Fibroblast of lung (primary cell): ENCODE results near the gene CCNH. TPM values are rescaled to one million over a fixed set of nuclear protein-coding genes. Genes with fewer than 3 reads are reported as not detected.

Experiments used
- DNase-seq, 2 donors: peaks; one replicate each; pipeline versions ENCODE4 v3.0.0 to v3.0.0-alpha.2; 2010; ENCODE audit warnings: low read depth in 2 of 2
- H2AFZ ChIP-seq: 2 replicates; pipeline ENCODE4 v1.5.1; 2012; ENCODE audit warnings: low read length, control low read depth, inconsistent platforms
- H3K27ac ChIP-seq: 2 replicates; pipeline ENCODE4 v1.5.1; 2011; ENCODE audit warnings: low read length, control low read depth; ENCODE audit not compliant: insufficient read depth
- H3K27me3 ChIP-seq: 2 replicates; pipeline ENCODE4 v1.5.1; 2011; ENCODE audit warnings: mild to moderate bottlenecking, low read length; ENCODE audit not compliant: control insufficient read depth, insufficient read depth
- H3K36me3 ChIP-seq: 2 replicates; pipeline ENCODE4 v1.5.1; 2011; ENCODE audit warnings: low read length; ENCODE audit not compliant: control insufficient read depth, insufficient read depth
- H3K4me1 ChIP-seq: 2 replicates; pipeline ENCODE4 v1.5.1; 2011; ENCODE audit warnings: low read length; ENCODE audit not compliant: control insufficient read depth, insufficient read depth; ENCODE audit errors: extremely low read depth
- H3K4me2 ChIP-seq: 2 replicates; pipeline ENCODE4 v1.5.1; 2011; ENCODE audit warnings: low read length, control low read depth; ENCODE audit not compliant: insufficient read depth; ENCODE audit errors: extremely low read depth
- H3K4me3 ChIP-seq, 4 experiments: fragments of 200-600 bp in 1 of 4; sonication (generic) in 1 of 4; replicated peaks in 1 of 4; 2 replicates each; pipeline ENCODE4 v1.5.1; 2011 to 2016; ENCODE audit warnings: low read length in 4 of 4, low read depth in 3 of 4, mild to moderate bottlenecking in 3 of 4, control low read depth in 2 of 4, inconsistent platforms in 1 of 4, mixed read lengths in 1 of 4; ENCODE audit not compliant: insufficient read depth in 1 of 4; ENCODE audit errors: control extremely low read depth in 1 of 4
- H3K79me2 ChIP-seq: 2 replicates; pipeline ENCODE4 v1.5.1; 2012; ENCODE audit warnings: mild to moderate bottlenecking, low read length, inconsistent platforms; ENCODE audit not compliant: control insufficient read depth, insufficient read depth
- H3K9ac ChIP-seq: 2 replicates; pipeline ENCODE4 v1.5.1; 2011; ENCODE audit warnings: mild to moderate bottlenecking, low read length, control low read depth; ENCODE audit not compliant: insufficient read depth
- H3K9me3 ChIP-seq: 2 replicates; pipeline ENCODE4 v1.5.1; 2012; ENCODE audit warnings: low read depth, low read length; ENCODE audit not compliant: control insufficient read depth, insufficient read depth
- H4K20me1 ChIP-seq: 2 replicates; pipeline ENCODE4 v1.5.1; 2011; ENCODE audit warnings: low read length; ENCODE audit not compliant: control insufficient read depth, insufficient read depth; ENCODE audit errors: extremely low read depth
- CTCF ChIP-seq, 2 donors: IDR thresholded peaks in 1 of 2; conservative IDR thresholded peaks in 1 of 2; 1 replicate in 1 of 2; 2 replicates in 1 of 2; pipeline ENCODE4 v1.5.1; 2011 to 2012; ENCODE audit warnings: low read length in 2 of 2, control low read depth in 1 of 2, inconsistent platforms in 1 of 2, low read depth in 1 of 2, mild to moderate bottlenecking in 1 of 2
- EZH2 ChIP-seq: IDR thresholded peaks from 2 replicates; pipeline ENCODE4 v1.5.1; 2012; ENCODE audit warnings: low read length, control low read depth, mild to moderate bottlenecking; ENCODE audit errors: missing control alignments
- polyA plus RNA-seq, 2 donors: library from polyadenylated mRNA; depleted of rRNA in 1 of 2; stranded (reverse) in 1 of 2; unstranded in 1 of 2; fragments of >200 nt; gene quantifications; 2 replicates each; pipeline ENCODE4 v1.2.1, GENCODE V29; 2011 to 2012; ENCODE audit warnings: missing spikeins in 1 of 2
- total RNA-seq: library from RNA; depleted of rRNA; stranded (reverse); fragments of >200 nt; gene quantifications from 2 replicates; pipeline ENCODE4 v1.2.1, GENCODE V29; 2014

CCNH gene
- total and polyA plus RNA-seq, 2 donors (not counting 1 experiment from before 2014, with no cell fraction given), result 77.6 to 98.7 TPM

GRCh38 chr5:87401626-87402025 is 11.1 kb downstream of the CCNH start:
- no peak for DNase-seq
- Histone ChIP-seq H3K9ac (no peak overlapping the region), H3K4me1 (no peaks in the 10 kb centered on the region), H3K79me2 (peaks cover 16% of the 10 kb centered on the region), H3K27ac (no peak overlapping the region), H4K20me1 (no peaks in the 10 kb centered on the region), H3K4me3 (no peak overlapping the region), H2AFZ (no peak overlapping the region), H3K27me3 (no peaks in the 10 kb centered on the region), H3K36me3 (peaks cover 10% of the 10 kb centered on the region), H3K4me2 (no peak overlapping the region), H3K9me3 (no peaks in the 10 kb centered on the region)
- TF ChIP-seq EZH2, result no peak
- no peak for TF ChIP-seq CTCF (conservative IDR thresholded peaks at IDR 0.05 in 1 of 2, IDR thresholded peaks at IDR 0.05 in 1 of 2; ENCODE audit: low read depth in 1 of 2, low read length in 2 of 2)

GRCh38 chr5:87400305-87400899 is 12.3 kb downstream of the CCNH start:
- Histone ChIP-seq H3K4me3 (no peak overlapping the region), H3K9me3 (no peaks in the 10 kb centered on the region), H2AFZ (no peak overlapping the region), H3K79me2 (peaks cover 15% of the 10 kb centered on the region), H3K4me1 (peaks cover 2% of the 10 kb centered on the region), H3K27ac (no peak overlapping the region), H3K9ac (no peak overlapping the region), H3K27me3 (no peaks in the 10 kb centered on the region), H3K4me2 (no peak overlapping the region), H4K20me1 (no peaks in the 10 kb centered on the region), H3K36me3 (peaks cover 8% of the 10 kb centered on the region)
- peak; percentile 27 to 68 for DNase-seq
- TF ChIP-seq CTCF (conservative IDR thresholded peaks at IDR 0.05 in 1 of 2, IDR thresholded peaks at IDR 0.05 in 1 of 2; ENCODE audit: low read depth in 1 of 2, low read length in 2 of 2) (peak; percentile 26 to 53), EZH2 (no peak)

- Histone ChIP-seq H3K4me2 (no peak overlapping the region), H3K9ac (no peak overlapping the region), H3K27me3 (no peaks in the 10 kb centered on the region), H3K27ac (no peak overlapping the region), H3K9me3 (no peaks in the 10 kb centered on the region), H4K20me1 (no peaks in the 10 kb centered on the region), H3K36me3 (peaks cover 8% of the 10 kb centered on the region), H2AFZ (no peak overlapping the region), H3K4me1 (peaks cover 7% of the 10 kb centered on the region), H3K4me3 (no peak overlapping the region), H3K79me2 (peaks cover 13% of the 10 kb centered on the region)
- no peak for TF ChIP-seq EZH2
- no peak for TF ChIP-seq CTCF (conservative IDR thresholded peaks at IDR 0.05 in 1 of 2, IDR thresholded peaks at IDR 0.05 in 1 of 2; ENCODE audit: low read depth in 1 of 2, low read length in 2 of 2)
- no peak for DNase-seq
These were observed 13.0 kb downstream of the CCNH start for GRCh38 chr5:87399720-87400119.
